ENCODE data around the gene LCORL.
A peak's percentile ranks its signal among the peaks of the same experiment; 100 is the strongest.
"Not testable (repeated sequence)": the region's sequence is repeated elsewhere in the genome, so short reads cannot be mapped to it uniquely, and the experiment has no call there.

The LCORL gene

GRCh38 chr4:17859793-17860406, 161.7 kb downstream of the LCORL start:
- no peak overlapping the region for H3K4me3 ChIP-seq (ENCODE audit: low read length)
- no peaks in the 10 kb centered on the region for H3K36me3 ChIP-seq (ENCODE audit: insufficient read depth, low read length)
- no peaks in the 10 kb centered on the region for H3K4me1 ChIP-seq (ENCODE audit: insufficient read depth, low read length)
- H3K27me3 ChIP-seq (ENCODE audit: insufficient read depth, low read length): no peaks in the 10 kb centered on the region
- H3K9me3 ChIP-seq (ENCODE audit: low read length): peaks cover 4% of the 10 kb centered on the region
- no peak overlapping the region for H2AFZ ChIP-seq (ENCODE audit: low read depth, low read length)

DNA sequence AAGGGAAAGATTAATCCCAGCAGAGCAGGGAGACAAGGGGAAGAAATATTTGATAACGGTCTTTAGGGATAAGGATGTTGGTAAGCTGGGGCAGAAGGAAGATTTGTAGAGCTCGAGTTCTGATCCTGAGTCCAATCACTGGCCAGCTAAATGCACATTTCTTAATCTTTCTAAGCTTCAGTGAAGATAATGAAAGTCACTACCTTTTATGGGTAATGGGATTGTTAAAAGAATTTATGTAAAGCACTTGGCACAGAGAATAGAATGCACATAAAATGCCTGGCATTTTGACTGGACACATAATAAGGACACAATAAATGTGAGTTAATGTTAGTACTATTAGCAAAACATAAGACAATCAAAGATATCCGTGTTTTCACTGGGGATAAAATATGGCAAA, 167.5 kb downstream of the LCORL start:
- Histone ChIP-seq H3K4me3 (ENCODE audit: low read length) (no peak overlapping the region), H2AFZ (ENCODE audit: low read depth, low read length) (no peak overlapping the region), H3K36me3 (ENCODE audit: insufficient read depth, low read length) (no peaks in the 10 kb centered on the region), H3K4me1 (ENCODE audit: insufficient read depth, low read length) (no peaks in the 10 kb centered on the region), H3K27me3 (ENCODE audit: insufficient read depth, low read length) (no peaks in the 10 kb centered on the region), H3K9me3 (ENCODE audit: low read length) (no peaks in the 10 kb centered on the region)

DNA sequence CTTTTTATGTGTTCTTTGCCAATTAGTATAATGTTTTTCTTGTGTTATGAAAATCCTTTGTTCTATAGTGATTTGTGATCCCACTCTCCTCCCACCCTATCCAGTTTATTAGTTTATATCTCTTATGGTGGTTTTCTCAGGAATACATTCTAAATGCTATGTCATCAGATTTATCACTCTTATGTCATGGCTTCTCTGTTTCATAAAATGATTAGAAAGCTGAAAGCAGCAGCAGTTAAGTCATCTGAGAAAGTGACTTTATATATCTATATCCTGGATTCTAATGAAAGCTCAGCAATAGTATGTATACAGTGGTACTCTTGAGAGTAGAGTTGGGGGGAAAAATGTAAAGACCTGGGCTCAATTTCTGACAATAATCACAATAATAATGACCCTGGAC, 169.6 kb downstream of the LCORL start:
- no peak overlapping the region for H3K4me3 ChIP-seq (ENCODE audit: low read length)
- H3K9me3 ChIP-seq (ENCODE audit: low read length): no peaks in the 10 kb centered on the region
- no peaks in the 10 kb centered on the region for H3K27me3 ChIP-seq (ENCODE audit: insufficient read depth, low read length)
- no peak overlapping the region for H2AFZ ChIP-seq (ENCODE audit: low read depth, low read length)
- peaks cover 3% of the 10 kb centered on the region for H3K36me3 ChIP-seq (ENCODE audit: insufficient read depth, low read length)
- no peaks in the 10 kb centered on the region for H3K4me1 ChIP-seq (ENCODE audit: insufficient read depth, low read length)

- not testable (repeated sequence) for H3K4me3 ChIP-seq (ENCODE audit: low read length)
- peaks cover 20% of the 10 kb centered on the region for H3K36me3 ChIP-seq (ENCODE audit: insufficient read depth, low read length)
Observed at GRCh38 chr4:17850295-17850694, 171.3 kb downstream of the LCORL start.

GRCh38 chr4:17846266-17846665, 175.3 kb downstream of the LCORL start:
- Histone ChIP-seq H3K4me3 (ENCODE audit: low read length) (no peak overlapping the region), H3K27me3 (ENCODE audit: insufficient read depth, low read length) (no peaks in the 10 kb centered on the region), H3K4me1 (ENCODE audit: insufficient read depth, low read length) (no peaks in the 10 kb centered on the region), H3K9me3 (ENCODE audit: low read length) (no peaks in the 10 kb centered on the region), H2AFZ (ENCODE audit: low read depth, low read length) (no peak overlapping the region), H3K36me3 (ENCODE audit: insufficient read depth, low read length) (peaks cover 57% of the 10 kb centered on the region)

More at GRCh38 chr4:17850295-17850694, 171.3 kb downstream of the LCORL start:
- not testable (repeated sequence) for H3K4me1 ChIP-seq (ENCODE audit: insufficient read depth, low read length); H3K27me3 ChIP-seq (ENCODE audit: insufficient read depth, low read length); H3K9me3 ChIP-seq (ENCODE audit: low read length); H2AFZ ChIP-seq (ENCODE audit: low read depth, low read length)

DNA sequence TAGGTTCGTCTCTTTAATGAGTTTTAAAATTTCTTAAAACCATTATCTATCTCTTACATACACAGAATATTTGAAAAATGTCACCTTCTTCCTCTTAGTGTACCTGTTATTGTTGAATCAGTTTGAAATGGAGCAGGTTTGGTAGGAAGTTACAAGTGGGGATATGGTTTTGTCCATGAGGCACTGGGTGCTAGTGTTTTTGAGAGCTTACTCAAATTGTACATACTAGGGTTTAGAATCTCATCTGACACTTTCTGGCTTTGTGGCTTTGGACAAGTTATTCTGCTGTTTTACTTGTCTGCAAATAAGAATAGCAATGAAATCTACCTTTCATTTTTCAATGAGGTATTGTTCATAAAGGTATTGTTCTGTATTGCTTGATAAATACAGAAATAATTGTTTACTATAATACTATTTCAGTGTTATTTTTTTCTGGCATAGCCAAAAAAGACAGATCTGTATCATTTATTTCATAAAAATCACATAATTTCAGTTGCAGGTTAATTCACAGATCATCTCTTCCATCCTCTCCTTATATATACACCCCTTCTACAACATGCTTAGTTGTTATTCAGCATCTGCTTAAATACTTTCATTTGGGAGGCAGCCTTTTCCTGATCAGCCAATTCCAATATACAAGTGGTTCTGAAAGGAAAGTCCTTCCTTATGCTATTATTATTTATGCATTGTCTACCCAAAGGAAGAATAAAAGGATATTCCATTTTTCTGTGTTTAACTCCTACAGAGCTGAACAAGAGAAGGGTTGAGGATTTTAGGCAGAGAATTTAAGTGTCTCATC, 197.5 kb downstream of the LCORL start:
- Histone ChIP-seq H3K4me1 (ENCODE audit: insufficient read depth, low read length) (no peaks in the 10 kb centered on the region), H3K4me3 (ENCODE audit: low read length) (no peak overlapping the region), H2AFZ (ENCODE audit: low read depth, low read length) (no peak overlapping the region), H3K27me3 (ENCODE audit: insufficient read depth, low read length) (no peaks in the 10 kb centered on the region), H3K9me3 (ENCODE audit: low read length) (no peaks in the 10 kb centered on the region), H3K36me3 (ENCODE audit: insufficient read depth, low read length) (peaks cover 63% of the 10 kb centered on the region)

- Histone ChIP-seq H2AFZ (ENCODE audit: low read depth, low read length) (no peak overlapping the region), H3K9me3 (ENCODE audit: low read length) (no peaks in the 10 kb centered on the region), H3K4me3 (ENCODE audit: low read length) (no peak overlapping the region), H3K4me1 (ENCODE audit: insufficient read depth, low read length) (peaks cover 13% of the 10 kb centered on the region), H3K27me3 (ENCODE audit: insufficient read depth, low read length) (no peaks in the 10 kb centered on the region), H3K36me3 (ENCODE audit: insufficient read depth, low read length) (peaks cover 52% of the 10 kb centered on the region)
Observed at GRCh38 chr4:17817027-17817426, 204.5 kb downstream of the LCORL start.

DNA sequence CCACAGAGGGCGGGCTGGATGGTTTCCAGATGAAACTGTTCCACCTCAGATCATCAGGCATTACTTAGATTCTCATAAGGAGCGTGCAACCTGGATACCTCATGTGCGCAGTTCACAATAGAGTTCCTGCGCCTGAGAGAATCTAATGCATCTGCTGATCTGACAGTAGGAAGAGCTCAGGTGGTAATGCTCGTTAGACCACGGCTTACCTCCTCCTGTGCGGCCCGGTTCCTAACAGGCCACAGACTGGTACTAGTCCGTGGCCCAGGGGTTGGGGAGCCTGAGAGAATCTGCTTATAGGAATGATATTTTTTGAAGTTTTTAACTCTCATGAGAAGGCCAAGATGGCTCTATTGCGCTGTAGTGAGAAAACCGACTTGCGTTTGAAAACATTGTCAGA, 205.4 kb downstream of the LCORL start:
- Histone ChIP-seq H2AFZ (ENCODE audit: low read depth, low read length) (no peak overlapping the region), H3K27me3 (ENCODE audit: insufficient read depth, low read length) (no peaks in the 10 kb centered on the region), H3K4me1 (ENCODE audit: insufficient read depth, low read length) (peaks cover 13% of the 10 kb centered on the region), H3K36me3 (ENCODE audit: insufficient read depth, low read length) (peaks cover 48% of the 10 kb centered on the region), H3K4me3 (ENCODE audit: low read length) (no peak overlapping the region), H3K9me3 (ENCODE audit: low read length) (no peaks in the 10 kb centered on the region)

DNA sequence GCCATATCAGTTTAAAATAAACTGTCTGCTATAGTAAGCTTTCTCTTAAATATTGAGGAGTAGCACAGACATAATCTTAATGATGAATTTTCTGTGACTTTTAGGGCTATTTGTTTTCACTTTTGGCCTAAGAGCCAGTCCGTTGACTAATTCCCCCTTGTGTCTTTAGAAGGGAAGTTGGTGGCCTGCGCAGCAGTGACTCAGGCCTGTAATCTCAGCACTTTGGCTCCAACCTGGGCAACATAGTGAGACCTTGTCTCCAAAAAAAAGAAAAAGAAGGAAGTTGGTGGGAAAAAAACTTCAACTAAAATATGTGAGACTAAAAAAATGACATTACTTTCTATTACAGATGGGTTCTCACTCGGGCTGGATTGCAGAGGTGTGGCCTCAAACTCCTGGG, 207.4 kb downstream of the LCORL start:
- Histone ChIP-seq H2AFZ (ENCODE audit: low read depth, low read length) (no peak overlapping the region), H3K9me3 (ENCODE audit: low read length) (no peaks in the 10 kb centered on the region), H3K4me3 (ENCODE audit: low read length) (no peak overlapping the region), H3K4me1 (ENCODE audit: insufficient read depth, low read length) (peaks cover 18% of the 10 kb centered on the region), H3K27me3 (ENCODE audit: insufficient read depth, low read length) (no peaks in the 10 kb centered on the region), H3K36me3 (ENCODE audit: insufficient read depth, low read length) (peaks cover 45% of the 10 kb centered on the region)

DNA sequence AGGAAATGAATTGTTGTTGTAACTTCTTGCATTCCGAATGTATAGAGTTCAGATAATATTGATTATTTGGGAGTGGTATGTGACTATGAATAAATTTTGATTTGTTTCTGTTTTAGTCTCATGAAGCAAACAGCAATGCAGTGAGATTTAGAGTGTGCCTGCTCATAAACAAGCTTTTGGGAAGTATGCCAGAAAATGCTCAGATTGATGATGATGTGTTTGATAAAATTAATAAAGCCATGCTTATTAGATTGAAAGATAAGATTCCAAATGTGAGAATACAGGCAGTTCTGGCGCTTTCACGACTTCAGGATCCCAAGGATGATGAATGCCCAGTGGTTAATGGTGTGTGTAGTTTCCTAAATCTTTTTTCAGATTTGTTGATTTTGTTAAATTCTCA, 208.8 kb downstream of the LCORL start:
- peaks cover 44% of the 10 kb centered on the region for H3K36me3 ChIP-seq (ENCODE audit: insufficient read depth, low read length)
- H3K9me3 ChIP-seq (ENCODE audit: low read length): no peaks in the 10 kb centered on the region
- H3K4me3 ChIP-seq (ENCODE audit: low read length): peak overlapping the region; percentile 87
- peaks cover 27% of the 10 kb centered on the region for H3K4me1 ChIP-seq (ENCODE audit: insufficient read depth, low read length)
- no peaks in the 10 kb centered on the region for H3K27me3 ChIP-seq (ENCODE audit: insufficient read depth, low read length)
- peak overlapping the region; percentile 96 for H2AFZ ChIP-seq (ENCODE audit: low read depth, low read length)

- Histone ChIP-seq H3K9me3 (ENCODE audit: low read length) (no peaks in the 10 kb centered on the region), H2AFZ (ENCODE audit: low read depth, low read length) (peak overlapping the region; percentile 96), H3K4me1 (ENCODE audit: insufficient read depth, low read length) (peaks cover 29% of the 10 kb centered on the region), H3K36me3 (ENCODE audit: insufficient read depth, low read length) (peaks cover 44% of the 10 kb centered on the region), H3K4me3 (ENCODE audit: low read length) (peak overlapping the region; percentile 87), H3K27me3 (ENCODE audit: insufficient read depth, low read length) (no peaks in the 10 kb centered on the region)
Observed at GRCh38 chr4:17812125-17812524, 209.4 kb downstream of the LCORL start.

GRCh38 chr4:17811078-17811603, 210.4 kb downstream of the LCORL start:
- Histone ChIP-seq H3K27me3 (ENCODE audit: insufficient read depth, low read length) (no peaks in the 10 kb centered on the region), H2AFZ (ENCODE audit: low read depth, low read length) (peak overlapping the region; percentile 96), H3K9me3 (ENCODE audit: low read length) (no peaks in the 10 kb centered on the region), H3K4me3 (ENCODE audit: low read length) (peak overlapping the region; percentile 87), H3K36me3 (ENCODE audit: insufficient read depth, low read length) (peaks cover 40% of the 10 kb centered on the region), H3K4me1 (ENCODE audit: insufficient read depth, low read length) (peaks cover 29% of the 10 kb centered on the region)

DNA sequence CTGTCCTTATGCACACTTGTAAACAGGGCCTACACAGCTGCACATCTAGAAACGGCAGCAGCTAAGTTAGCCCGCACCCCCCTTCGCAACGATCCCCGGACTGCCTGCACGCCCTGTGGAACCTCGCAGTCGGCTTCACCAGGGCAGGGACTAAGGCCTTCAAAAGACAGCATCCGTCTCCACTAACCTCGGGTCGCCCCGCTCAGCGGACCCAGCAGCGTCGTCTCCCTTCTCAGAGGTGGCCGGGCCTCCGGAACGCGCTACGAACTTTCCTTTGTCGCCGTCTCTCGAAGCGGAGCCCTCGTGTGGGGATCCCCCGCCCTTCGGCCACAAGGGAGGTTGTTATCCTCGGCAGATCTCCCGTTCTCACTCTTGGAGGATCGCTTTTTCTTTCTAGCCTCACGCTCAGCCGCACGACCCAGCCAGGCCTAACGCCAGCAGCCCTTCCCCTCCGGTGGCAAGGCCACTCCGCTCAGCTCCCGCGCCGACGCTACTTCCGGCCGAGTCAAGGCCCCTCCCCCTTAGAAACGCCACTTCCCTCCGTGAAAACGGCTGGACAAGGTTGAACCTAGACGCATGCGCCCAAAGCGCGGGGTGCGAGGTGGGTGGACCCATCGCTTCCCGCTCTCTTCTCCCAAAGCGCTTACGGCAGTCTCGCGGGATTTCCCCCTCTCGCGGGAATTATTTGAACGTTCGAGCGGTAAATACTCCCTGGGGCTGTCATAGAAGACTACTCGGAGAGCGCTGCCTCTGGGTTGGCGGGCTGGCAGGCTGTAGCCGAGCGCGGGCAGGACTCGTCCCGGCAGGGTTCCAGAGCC, 211.1 kb downstream of the LCORL start, which contains the start of the genes DCAF16 and NCAPG:
Gene DCAF16 (minus strand): TSS at position 498 of the 818 bp plus-strand sequence. CDS start 6,616 bp downstream, outside the sequence.
Gene NCAPG (plus strand): TSS at position 720 of the 818 bp plus-strand sequence. CDS start 99 bp downstream, outside the sequence.
- Histone ChIP-seq H3K36me3 (ENCODE audit: insufficient read depth, low read length) (peaks cover 40% of the 10 kb centered on the region), H2AFZ (ENCODE audit: low read depth, low read length) (peak within 1 kb of the TSS; percentile 96), H3K9me3 (ENCODE audit: low read length) (no peaks in the 10 kb centered on the region), H3K4me3 (ENCODE audit: low read length) (peak within 1 kb of the TSS; percentile 87), H3K4me1 (ENCODE audit: insufficient read depth, low read length) (peaks cover 29% of the 10 kb centered on the region), H3K27me3 (ENCODE audit: insufficient read depth, low read length) (no peaks in the 10 kb centered on the region)

Measured in neuron (in vitro differentiated cells).